Stimulated activated CD4-positive, alpha-beta T cell treated with anti-CD3 and anti-CD28 coated beads, Interleukin-1b, Interleukin-23, amount 100 ng/mL, for 1 hour (primary cell): ENCODE measurements around the gene HMMR.
"Not testable (repeated sequence)": the region's sequence is repeated elsewhere in the genome, so short reads cannot be mapped to it uniquely, and the experiment has no call there.

Experiments used
- DNase-seq, 2 donors: peaks; one replicate each; pipeline ENCODE4 v3.0.0-alpha.2; 2020; ENCODE audit warnings: low read depth in 2 of 2

Gene HMMR

DNA sequence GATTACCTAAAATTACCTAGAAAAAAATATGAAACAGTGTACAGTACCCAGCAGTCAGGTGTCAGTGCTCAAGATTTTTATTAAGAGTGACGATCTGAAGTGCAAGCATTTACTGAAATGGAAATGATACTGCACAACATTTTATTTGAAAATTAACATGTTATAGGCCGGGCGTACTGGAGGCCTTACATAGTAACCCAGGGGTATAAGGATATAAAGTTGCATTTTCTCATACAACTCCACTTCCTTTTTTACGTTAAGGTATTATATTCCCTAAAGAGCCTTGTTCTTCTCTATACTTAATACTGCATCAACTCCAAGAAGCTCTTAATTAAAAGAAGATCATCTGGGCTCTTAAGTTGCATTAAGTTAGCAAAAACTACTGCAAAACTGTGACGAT lies 48.3 kb downstream of the HMMR start:
- DNase-seq = no peak

DNA sequence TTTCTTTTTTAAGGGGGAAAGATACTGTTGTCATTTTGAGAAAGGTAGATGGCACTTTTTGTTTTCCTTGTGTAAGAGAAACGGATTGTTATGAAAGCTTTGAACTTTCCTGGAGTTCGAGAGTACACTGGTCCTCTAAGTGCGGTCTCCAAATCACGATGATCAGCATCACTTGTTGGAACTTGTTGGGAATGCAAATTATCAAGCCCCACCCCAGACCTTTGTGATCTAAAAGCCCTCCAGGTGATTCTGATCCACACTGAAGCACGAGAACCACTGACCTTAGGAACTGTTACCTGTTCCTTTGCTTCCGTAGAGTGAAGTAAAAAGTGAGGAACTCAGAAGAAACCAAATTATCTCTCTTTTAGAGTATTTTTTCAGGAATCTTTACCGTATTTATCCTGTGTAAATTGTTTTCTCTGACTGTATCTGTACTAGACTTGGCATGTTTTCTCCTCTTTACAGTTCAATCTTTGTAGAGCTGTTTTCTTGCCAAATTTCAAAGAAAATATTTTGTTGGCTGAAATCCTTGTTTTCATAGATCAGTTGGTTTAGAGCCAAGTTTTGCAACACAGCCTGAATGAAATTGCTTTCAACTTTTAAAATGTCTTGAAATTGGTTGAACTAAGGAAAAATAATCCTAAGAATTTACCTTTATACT lies 49.0 kb downstream of the HMMR start:
- DNase-seq = no peak

DNA sequence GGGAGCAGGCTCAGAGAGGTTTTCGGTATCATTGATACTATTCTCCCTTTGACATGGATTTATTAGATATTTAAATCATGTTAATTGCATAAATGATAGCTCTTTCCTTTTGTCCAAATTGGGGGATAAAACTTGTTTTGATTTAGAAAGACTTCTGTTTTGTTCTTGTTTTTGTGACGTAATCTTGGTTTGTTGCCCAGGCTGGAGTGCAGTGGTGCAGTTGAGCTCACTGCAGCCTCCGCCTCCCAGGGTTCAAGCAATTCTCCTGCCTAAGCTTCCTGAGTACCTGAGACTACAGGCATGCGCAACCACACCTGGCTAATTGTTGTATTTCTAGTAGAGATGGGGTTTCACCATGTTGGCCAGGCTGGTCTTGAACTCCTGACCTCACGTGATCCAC lies 52.1 kb downstream of the HMMR start:
- DNase-seq = no peak

DNA sequence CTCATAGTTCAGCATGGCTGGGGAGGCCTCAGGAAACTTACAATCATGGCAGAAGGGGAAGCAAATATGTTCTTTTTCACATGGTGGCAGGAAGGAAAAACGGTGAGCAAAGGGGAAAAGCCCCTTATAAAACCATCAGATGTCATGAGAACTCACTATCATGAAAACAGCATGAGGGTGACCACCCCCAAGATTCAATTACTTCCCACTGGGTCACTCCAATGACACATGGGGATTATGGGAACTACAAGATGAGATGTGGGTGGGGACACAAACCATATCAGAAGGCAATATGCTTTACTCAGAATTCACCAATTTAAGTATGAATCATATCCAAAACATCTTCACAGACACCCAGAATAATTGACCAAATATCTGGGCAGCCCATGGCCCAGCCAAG lies 64.7 kb downstream of the HMMR start:
- no peak for DNase-seq

DNA sequence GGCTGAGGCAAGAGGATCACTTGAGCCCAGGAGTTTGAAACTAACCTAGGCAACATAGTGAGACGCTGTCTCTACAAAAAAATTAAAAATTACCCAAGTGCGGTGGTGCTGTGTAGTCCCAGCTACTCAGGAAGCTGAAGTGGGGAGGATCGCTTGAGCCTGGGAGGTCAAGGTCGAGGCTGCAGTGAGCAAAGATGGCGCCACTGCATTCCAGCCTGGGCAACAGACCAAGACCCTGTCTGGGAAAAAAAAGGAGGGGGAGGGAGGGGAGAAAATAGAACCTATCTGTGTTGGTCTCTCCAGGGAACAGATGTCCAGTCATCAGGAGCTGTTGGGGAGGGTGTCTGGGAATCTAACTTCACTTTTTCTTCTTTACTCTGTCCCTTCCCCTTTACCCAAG lies 69.3 kb downstream of the HMMR start:
- no peak for DNase-seq

DNA sequence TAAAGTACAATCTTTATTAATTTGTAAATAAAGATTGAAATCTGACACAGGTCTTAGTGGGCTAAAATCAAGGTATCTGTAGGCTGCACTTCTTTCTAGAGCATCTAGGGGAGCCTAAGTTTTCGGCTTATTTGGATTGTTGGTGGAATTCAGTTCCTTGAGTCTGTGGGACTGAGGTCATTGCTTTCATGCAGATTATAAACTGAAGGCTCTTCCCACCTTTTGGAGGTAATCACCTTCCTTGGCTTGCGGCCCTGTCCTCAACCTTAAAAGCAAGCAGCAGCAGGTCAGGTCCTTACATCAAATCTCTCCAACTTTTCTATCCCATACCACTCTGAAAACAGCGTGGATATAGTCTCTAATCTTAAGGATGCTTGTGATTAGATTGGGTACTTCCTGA lies 70.8 kb downstream of the HMMR start:
- no peak for DNase-seq

DNA sequence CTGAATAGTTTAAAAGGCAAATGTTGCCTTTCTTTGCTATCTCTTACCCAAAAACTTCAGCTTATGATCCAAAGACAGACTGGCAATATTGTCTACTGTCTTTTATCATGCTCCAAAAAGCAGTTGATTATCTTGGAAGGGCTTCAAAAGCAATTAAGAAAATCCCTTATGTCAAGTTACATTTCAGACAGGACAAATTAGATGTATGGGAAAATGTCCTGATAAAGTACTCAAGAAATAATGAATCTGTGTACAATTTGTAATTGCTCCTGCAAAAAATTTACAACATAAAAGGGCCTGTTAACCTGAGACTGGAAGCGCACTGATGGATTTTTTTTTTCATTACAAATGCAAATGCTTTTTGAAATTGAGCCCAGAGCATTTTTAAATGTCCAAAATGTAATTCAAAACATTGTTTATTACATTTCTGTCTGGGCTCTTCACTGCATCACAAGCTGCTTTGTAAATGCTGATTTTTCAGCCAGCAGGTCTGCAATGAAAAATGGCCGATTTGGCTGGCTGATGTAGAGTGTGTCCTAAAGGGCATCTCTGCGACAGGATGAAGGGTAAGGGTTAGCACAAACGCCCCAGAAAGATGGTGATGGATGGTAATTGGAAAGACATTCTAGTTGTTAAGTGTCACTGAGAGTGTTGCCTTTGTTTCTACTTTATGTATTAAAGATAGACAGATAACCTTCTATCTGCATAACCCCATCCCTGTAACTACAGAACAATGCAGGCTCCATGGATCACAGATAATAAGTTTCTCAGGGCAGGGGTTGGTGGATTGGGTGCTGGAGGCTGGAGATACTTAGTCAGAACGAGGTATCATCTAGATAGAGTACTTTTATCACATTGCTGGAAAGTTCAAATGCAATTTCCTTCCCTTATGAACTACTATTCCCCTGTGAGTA lies 72.0 kb downstream of the HMMR start:
- DNase-seq = no peak

DNA sequence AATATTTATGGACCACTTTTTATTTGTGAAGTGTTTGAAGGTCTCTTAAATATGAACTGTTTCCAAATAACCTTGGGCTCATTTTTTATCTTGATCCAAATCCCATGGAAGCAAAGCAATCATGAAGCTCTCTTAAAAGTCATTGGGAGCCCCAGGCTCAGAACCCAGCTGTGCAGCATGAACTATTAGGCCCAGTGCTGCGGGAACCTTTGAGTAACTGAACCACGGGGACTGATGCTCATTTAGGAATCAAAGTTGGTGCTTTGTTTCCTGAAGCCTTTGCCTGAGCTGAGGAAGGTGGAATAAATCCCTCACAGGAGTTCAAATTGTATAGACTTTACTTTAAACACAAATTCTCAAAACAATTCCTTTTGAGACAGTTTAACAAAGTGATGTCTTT lies 72.8 kb downstream of the HMMR start:
- DNase-seq = no peak

DNA sequence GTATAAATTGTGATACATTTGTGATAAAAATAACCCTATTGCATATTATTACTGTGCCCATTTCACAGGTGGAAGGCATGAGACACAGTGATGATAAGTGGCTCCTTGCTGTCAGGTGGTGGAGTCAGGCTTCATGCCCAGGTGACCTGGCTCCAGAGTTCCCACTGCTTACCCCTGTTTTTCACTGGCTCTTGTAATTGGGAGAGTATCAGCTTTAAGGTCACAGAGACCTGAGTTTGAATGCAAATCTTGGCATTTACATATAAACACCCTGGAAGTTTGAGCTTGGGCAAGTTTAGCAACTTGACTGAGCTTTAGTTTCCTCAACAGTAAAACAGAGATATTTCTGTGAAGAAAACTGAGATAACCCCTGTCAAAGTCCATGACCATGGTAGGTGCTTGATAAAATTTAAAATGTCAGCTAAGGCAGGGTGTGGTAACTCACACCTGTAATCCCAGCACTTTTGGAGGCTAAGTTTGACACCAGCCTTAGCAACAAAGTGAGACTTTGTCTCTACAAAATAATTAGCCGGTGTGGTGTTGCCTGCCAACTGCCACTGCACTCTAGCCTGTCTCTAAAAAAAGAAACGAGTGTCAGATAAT lies 74.2 kb downstream of the HMMR start:
- no peak for DNase-seq

DNA sequence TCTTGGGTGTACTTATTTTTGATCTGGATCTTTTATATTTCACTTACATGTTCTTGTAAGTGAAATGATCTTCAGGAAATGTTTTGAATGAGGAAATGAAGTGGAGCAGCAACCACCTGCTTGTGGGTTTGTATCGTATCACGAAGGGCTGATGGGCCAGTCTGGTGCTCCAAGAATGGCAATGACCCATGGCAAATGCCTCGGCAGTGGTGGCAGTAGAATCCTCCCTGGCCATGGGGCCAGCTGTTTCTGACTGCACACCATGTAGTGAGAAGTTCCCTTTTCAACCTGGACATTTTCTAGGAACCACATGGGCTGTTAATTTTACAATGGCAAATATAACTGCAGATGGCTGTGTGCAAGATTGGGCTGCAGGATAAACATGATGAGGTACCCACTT lies 74.9 kb downstream of the HMMR start:
- no peak for DNase-seq

DNA sequence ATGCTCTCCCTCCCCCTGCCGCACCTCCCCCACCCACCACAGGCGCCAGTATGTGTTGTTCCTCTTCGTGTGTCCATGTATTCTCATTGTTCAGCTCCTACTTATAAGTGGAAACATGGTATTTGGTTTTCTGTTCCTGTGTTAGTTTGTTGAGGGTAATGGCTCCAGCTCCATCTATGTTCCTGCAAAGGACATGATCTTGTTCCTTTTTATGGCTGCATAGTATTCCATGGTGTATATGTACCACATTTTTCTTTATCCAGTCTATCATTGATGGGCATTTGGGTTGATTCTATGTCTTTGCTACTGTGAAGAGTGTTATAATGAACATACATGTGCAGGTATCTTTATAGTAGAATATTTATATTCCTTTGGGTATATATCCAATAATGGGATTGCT lies 76.0 kb downstream of the HMMR start:
- not testable (repeated sequence) for DNase-seq

DNA sequence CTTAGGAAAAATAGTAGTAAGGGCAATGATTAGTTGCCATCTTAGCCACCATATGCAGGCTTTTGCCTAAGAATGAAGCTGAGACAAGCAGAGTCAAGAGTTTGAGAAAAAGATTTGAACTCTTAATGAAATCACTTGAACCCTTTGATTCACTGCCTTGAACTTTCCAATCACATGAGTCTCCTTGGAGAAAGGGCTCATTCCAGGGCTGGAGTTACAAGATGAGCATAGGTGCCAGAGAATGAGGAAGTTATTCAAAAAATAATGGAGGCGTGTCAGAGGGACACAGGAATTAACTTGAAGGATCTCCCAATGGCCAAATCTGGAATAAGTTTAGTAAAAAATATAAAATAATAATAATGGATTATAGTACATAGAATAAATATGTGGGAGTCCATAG lies 80.3 kb downstream of the HMMR start:
- no peak for DNase-seq
